ENCODE results near the gene NCOA6.

- no peak for TF ChIP-seq CTCF (IDR thresholded peaks at IDR 0.05; ENCODE audit: insufficient read depth, low read depth, low read length)
- TF ChIP-seq EZH2 (IDR thresholded peaks at IDR 0.05; ENCODE audit: insufficient read depth, low read length): no peak
Observed at GRCh38 chr20:34864216-34864615, 38.8 kb upstream of the NCOA6 start.
